IMR-90 (cell line): ENCODE measurements around the gene ERMP1. TPM values are rescaled to one million over a fixed set of nuclear protein-coding genes. Genes with fewer than 3 reads are reported as not detected.

ENCODE experiments used
- ATAC-seq: fragments of 200-7000 bp; cut with Tn5 transposase; 2 replicates; pipeline ENCODE4 v1.9.1; 2020; ENCODE audit warnings: low read depth, mild to moderate bottlenecking, moderate library complexity
- BruUV-seq: library from RNA; stranded (reverse); fragments of 400-500 nt; replicated peaks from 2 replicates; lab custom pipeline; 2021; lab: Mats Ljungman, UMichigan
- CTCF ChIA-PET: fragments of 300-600 bp; formaldehyde crosslinking; extraction: SDS; loops from one replicate; lab custom pipeline; 2021; ENCODE audit warnings: antibody characterized with exemption; lab: Yijun Ruan, JAX
- POLR2A ChIA-PET: fragments of 300-600 bp; sonication (Branson Sonifier 250); formaldehyde crosslinking; loops from one replicate; lab custom pipeline; 2022; ENCODE audit warnings: antibody characterized with exemption; ENCODE audit not compliant: unreplicated experiment; lab: Charles Lee
- DNase-seq: peaks from one replicate; pipeline ENCODE4 v3.0.0; 2013
- H2AFZ ChIP-seq: replicated peaks from 2 replicates; pipeline ENCODE3; 2013; ENCODE audit warnings: low read length, mild to moderate bottlenecking; ENCODE audit not compliant: poor library complexity
- H2AK5ac ChIP-seq: 2 replicates; pipeline ENCODE4 v1.6.1; 2013; ENCODE audit warnings: low read depth, low read length, inconsistent platforms
- H2AK9ac ChIP-seq: replicated peaks from 2 replicates; pipeline ENCODE3; 2013; ENCODE audit warnings: mild to moderate bottlenecking, low read depth, low read length, moderate library complexity; ENCODE audit not compliant: poor library complexity
- H2BK120ac ChIP-seq: 2 replicates; pipeline ENCODE4 v1.6.1; 2013; ENCODE audit warnings: low read depth, low read length, inconsistent platforms
- H2BK15ac ChIP-seq: 3 replicates; pipeline ENCODE4 v1.6.1; 2013; ENCODE audit warnings: low read depth, low read length, inconsistent platforms
- H2BK20ac ChIP-seq: 2 replicates; pipeline ENCODE4 v1.6.1; 2013; ENCODE audit warnings: low read depth, mild to moderate bottlenecking, inconsistent platforms, low read length, moderate library complexity
- H2BK5ac ChIP-seq: 2 replicates; pipeline ENCODE4 v1.6.1; 2013; ENCODE audit warnings: mild to moderate bottlenecking, low read depth, low read length, inconsistent platforms; ENCODE audit not compliant: poor library complexity, severe bottlenecking
- H3K14ac ChIP-seq: replicated peaks from 2 replicates; pipeline ENCODE4 v1.6.1; 2013; ENCODE audit warnings: low read depth, low read length, inconsistent platforms
- H3K18ac ChIP-seq: 2 replicates; pipeline ENCODE4 v1.6.1; 2013; ENCODE audit warnings: low read depth, low read length, control low read depth
- H3K23ac ChIP-seq: 2 replicates; pipeline ENCODE4 v1.6.1; 2013; ENCODE audit warnings: low read depth, low read length, inconsistent platforms
- H3K27ac ChIP-seq: 2 replicates; pipeline ENCODE4 v1.5.1; 2013; ENCODE audit warnings: mild to moderate bottlenecking, control low read depth, low read length; ENCODE audit not compliant: insufficient read depth
- H3K27me3 ChIP-seq: 2 replicates; pipeline ENCODE4 v1.6.1; 2013; ENCODE audit warnings: low read length; ENCODE audit not compliant: control insufficient read depth, insufficient read depth
- H3K36me3 ChIP-seq: 2 replicates; pipeline ENCODE4 v1.6.1; 2013; ENCODE audit warnings: low read length, mixed read lengths; ENCODE audit not compliant: control insufficient read depth, insufficient read depth
- H3K4ac ChIP-seq: 2 replicates; pipeline ENCODE4 v1.6.1; 2013; ENCODE audit warnings: low read depth, low read length, inconsistent platforms
- H3K4me1 ChIP-seq: 2 replicates; pipeline ENCODE4 v1.6.1; 2013; ENCODE audit warnings: low read length, mixed read lengths; ENCODE audit not compliant: control insufficient read depth, insufficient read depth
- H3K4me2 ChIP-seq: 2 replicates; pipeline ENCODE4 v1.6.1; 2013; ENCODE audit warnings: low read depth, mild to moderate bottlenecking, control low read depth, low read length, moderate library complexity
- H3K4me3 ChIP-seq: 2 replicates; pipeline ENCODE4 v1.5.1; 2013; ENCODE audit warnings: low read depth, mild to moderate bottlenecking, control low read depth, low read length, moderate library complexity; ENCODE audit not compliant: insufficient read depth
- H3K56ac ChIP-seq: 2 replicates; pipeline ENCODE4 v1.6.1; 2013; ENCODE audit warnings: low read length, inconsistent platforms; ENCODE audit not compliant: insufficient read depth; ENCODE audit errors: extremely low read depth
- H3K79me1 ChIP-seq, 2 experiments: 2 replicates each; pipeline ENCODE4 v1.6.1; 2013; ENCODE audit warnings: low read length in 2 of 2, inconsistent platforms in 1 of 2, low read depth in 1 of 2
- H3K9ac ChIP-seq: 2 replicates; pipeline ENCODE4 v1.6.1; 2013; ENCODE audit warnings: low read depth, low read length, control low read depth
- H3K9me1 ChIP-seq: 2 replicates; pipeline ENCODE4 v1.6.1; 2013; ENCODE audit warnings: low read length, inconsistent platforms; ENCODE audit not compliant: insufficient read depth
- H3K9me3 ChIP-seq: 2 replicates; pipeline ENCODE4 v1.6.1; 2013; ENCODE audit warnings: low read length; ENCODE audit not compliant: control insufficient read depth, insufficient read depth
- H4K20me1 ChIP-seq: 2 replicates; pipeline ENCODE4 v1.6.1; 2013; ENCODE audit warnings: low read length, inconsistent platforms; ENCODE audit not compliant: insufficient read depth
- H4K5ac ChIP-seq: 2 replicates; pipeline ENCODE4 v1.6.1; 2013; ENCODE audit warnings: mild to moderate bottlenecking, low read depth, low read length, control low read depth
- H4K8ac ChIP-seq, 2 experiments: 2 replicates each; pipeline ENCODE4 v1.6.1; 2013; ENCODE audit warnings: low read depth in 2 of 2, low read length in 2 of 2, control low read depth in 1 of 2, inconsistent platforms in 1 of 2
- H4K91ac ChIP-seq: 2 replicates; pipeline ENCODE4 v1.6.1; 2013; ENCODE audit warnings: low read depth, low read length, inconsistent platforms; ENCODE audit not compliant: insufficient read depth
- BHLHE40 ChIP-seq: fragments of 150-350 bp; IDR thresholded peaks from 2 replicates; pipeline ENCODE4 v1.6.1; 2016; ENCODE audit warnings: mild to moderate bottlenecking, low read depth, low read length
- CEBPB ChIP-seq: IDR thresholded peaks from 2 replicates; pipeline ENCODE4 v1.6.1; 2012; ENCODE audit warnings: low read depth, low read length, improper control_type of control experiment
- CHD1 ChIP-seq: IDR thresholded peaks from 2 replicates; pipeline ENCODE4 v1.6.1; 2012; ENCODE audit warnings: low read depth, low read length, improper control_type of control experiment
- CTCF ChIP-seq: conservative IDR thresholded peaks from 2 replicates; pipeline ENCODE4 v1.5.1; 2012; ENCODE audit warnings: mild to moderate bottlenecking, low read depth, low read length, improper control_type of control experiment
- FOS ChIP-seq: fragments of 150-350 bp; IDR thresholded peaks from 2 replicates; pipeline ENCODE4 v1.6.1; 2016; ENCODE audit warnings: low read depth, low read length
- MAFK ChIP-seq: IDR thresholded peaks from 2 replicates; pipeline ENCODE4 v1.6.1; 2012; ENCODE audit warnings: low read depth, low read length, improper control_type of control experiment
- MAZ ChIP-seq: IDR thresholded peaks from 2 replicates; pipeline ENCODE4 v1.6.1; 2012; ENCODE audit warnings: low read depth, mild to moderate bottlenecking, low read length, improper control_type of control experiment, moderate library complexity, borderline replicate concordance
- MXI1 ChIP-seq: IDR thresholded peaks from 2 replicates; pipeline ENCODE4 v1.6.1; 2012; ENCODE audit warnings: low read depth, mild to moderate bottlenecking, low read length, moderate library complexity, borderline replicate concordance
- NFE2L2 ChIP-seq: fragments of 150-350 bp; IDR thresholded peaks from 2 replicates; pipeline ENCODE4 v1.6.1; 2016; ENCODE audit warnings: low read depth, mild to moderate bottlenecking, low read length
- POLR2A ChIP-seq: IDR thresholded peaks from 2 replicates; pipeline ENCODE4 v1.6.1; 2012; ENCODE audit warnings: mild to moderate bottlenecking, low read depth, low read length
- RAD21 ChIP-seq: IDR thresholded peaks from 2 replicates; pipeline ENCODE4 v1.6.1; 2012; ENCODE audit warnings: low read length, improper control_type of control experiment
- RCOR1 ChIP-seq: IDR thresholded peaks from 2 replicates; pipeline ENCODE4 v1.6.1; 2012; ENCODE audit warnings: mild to moderate bottlenecking, low read length, improper control_type of control experiment; ENCODE audit not compliant: insufficient replicate concordance
- RFX5 ChIP-seq: IDR thresholded peaks from 2 replicates; pipeline ENCODE4 v1.8.0; 2012; ENCODE audit warnings: low read depth, mild to moderate bottlenecking, low read length, moderate library complexity
- SMC3 ChIP-seq: fragments of 150-350 bp; IDR thresholded peaks from 2 replicates; pipeline ENCODE4 v1.6.1; 2016; ENCODE audit warnings: low read depth, mild to moderate bottlenecking, antibody characterized with exemption, low read length, moderate library complexity
- USF2 ChIP-seq: fragments of 150-350 bp; IDR thresholded peaks from 2 replicates; pipeline ENCODE4 v1.6.1; 2017; ENCODE audit warnings: mild to moderate bottlenecking, antibody characterized with exemption, low read length, low read depth
- WGBS, 2 experiments: methylation state at CpG; one replicate each; pipeline versions ENCODE4 v1.1.5 to v1.1.7; 2013; ENCODE audit warnings: missing lambda C conversion rate in 2 of 2; ENCODE audit not compliant: insufficient read length in 1 of 2; ENCODE audit errors: extremely low coverage in 2 of 2; 5-methylcytosine and 5-hydroxymethylcytosine counted together
- dilution Hi-C: fragments of 300-500 bp; cut with HindIII; formaldehyde crosslinking; loops from one replicate; pipeline ENCODE4 v1.14.3; 2018; ENCODE audit warnings: low sequenced_read_pairs; ENCODE audit not compliant: unreplicated experiment
- in situ Hi-C: fragments of 300-500 bp; cut with MboI; formaldehyde crosslinking; loops from 3 replicates; pipeline ENCODE4 v1.14.3; 2019; ENCODE audit warnings: low sequenced_read_pairs, inconsistent platforms, mixed read lengths
- intact Hi-C: fragments of 100-400 bp; cut with micrococcal nuclease; formaldehyde crosslinking; loops from 2 replicates; pipeline ENCODE4 v1.10.0; 2022
- polyA plus RNA-seq, 3 experiments: library from polyadenylated mRNA; depleted of rRNA; stranded (reverse); fragments of >200 nt; gene quantifications; 2 replicates each; pipeline ENCODE4 v1.2.3, GENCODE V29; 2012; ENCODE audit warnings: low replicate concordance in 1 of 3
- total RNA-seq: library from RNA; depleted of rRNA; stranded (reverse); fragments of >200 nt; gene quantifications from 2 replicates; pipeline ENCODE4 v1.2.3, GENCODE V29; 2012
- TF ChIP-seq, protein P1 (sequence below): fragments of 150-350 bp; IDR thresholded peaks from 2 replicates; pipeline ENCODE4 v1.6.1; 2016; ENCODE audit warnings: low read depth, mild to moderate bottlenecking, low read length, moderate library complexity, borderline replicate concordance

ERMP1 gene
- total and polyA plus RNA-seq, 2 of the 4 experiments (the other 2 are of a cell fraction), result 2.2 to 4.7 TPM

GRCh38 chr9:5868235-5868634 lies 35.3 kb upstream of the ERMP1 start:
- no TSS peak for BruUV-seq
- Histone ChIP-seq H3K27me3 (no peaks in the 10 kb centered on the region; the same call in 1 of the 2 replicates), H2BK120ac (no peak overlapping the region), H3K56ac (no peak overlapping the region), H4K5ac (no peak overlapping the region), H2AFZ (no peak overlapping the region), H3K18ac (no peak overlapping the region), H3K4ac (no peak overlapping the region), H3K9me1 (no peaks in the 10 kb centered on the region; the same call in 1 of the 2 replicates), H3K9ac (no peak overlapping the region), H3K4me1 (no peaks in the 10 kb centered on the region), H3K4me2 (no peak overlapping the region), H2BK15ac (no peak overlapping the region), H4K8ac (no peak overlapping the region), H2BK5ac (no peak overlapping the region), H4K20me1 (no peaks in the 10 kb centered on the region), H3K79me1 (no peaks in the 10 kb centered on the region), H2BK20ac (no peak overlapping the region), H3K9me3 (no peaks in the 10 kb centered on the region), H3K23ac (no peak overlapping the region), H3K14ac (no peak overlapping the region), H2AK5ac (no peak overlapping the region), H4K91ac (no peak overlapping the region), H2AK9ac (peak overlapping the region; percentile 73), H3K4me3 (no peak overlapping the region), H3K36me3 (no peaks in the 10 kb centered on the region), H3K27ac (no peak overlapping the region)
- TF ChIP-seq RFX5 (no peak), POLR2A (no peak), MAZ (no peak), CTCF (no peak), NFE2L2 (no peak), BHLHE40 (no peak), RCOR1 (no peak), RAD21 (no peak), CHD1 (no peak), SMC3 (no peak), USF2 (no peak), MAFK (no peak), CEBPB (no peak), MXI1 (no peak), FOS (no peak)
- TF ChIP-seq, protein P1, sequence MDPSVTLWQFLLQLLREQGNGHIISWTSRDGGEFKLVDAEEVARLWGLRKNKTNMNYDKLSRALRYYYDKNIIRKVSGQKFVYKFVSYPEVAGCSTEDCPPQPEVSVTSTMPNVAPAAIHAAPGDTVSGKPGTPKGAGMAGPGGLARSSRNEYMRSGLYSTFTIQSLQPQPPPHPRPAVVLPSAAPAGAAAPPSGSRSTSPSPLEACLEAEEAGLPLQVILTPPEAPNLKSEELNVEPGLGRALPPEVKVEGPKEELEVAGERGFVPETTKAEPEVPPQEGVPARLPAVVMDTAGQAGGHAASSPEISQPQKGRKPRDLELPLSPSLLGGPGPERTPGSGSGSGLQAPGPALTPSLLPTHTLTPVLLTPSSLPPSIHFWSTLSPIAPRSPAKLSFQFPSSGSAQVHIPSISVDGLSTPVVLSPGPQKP, result no peak
- DNase-seq (no peak), ATAC-seq (no peak)
- dilution Hi-C loops, result no loop called here
- in situ Hi-C loops, result no loop called here
- CTCF ChIA-PET, result no interaction called here
- 66% methylated on average over 6 of the region's 9 CpGs; no CpG with 5 or more reads in 1 of the 2 experiments for WGBS, 2 experiments
- intact Hi-C loops, result no loop called here
- POLR2A ChIA-PET, result no interaction called here
